Measurements from ENCODE around the gene UST.

The UST gene

DNA sequence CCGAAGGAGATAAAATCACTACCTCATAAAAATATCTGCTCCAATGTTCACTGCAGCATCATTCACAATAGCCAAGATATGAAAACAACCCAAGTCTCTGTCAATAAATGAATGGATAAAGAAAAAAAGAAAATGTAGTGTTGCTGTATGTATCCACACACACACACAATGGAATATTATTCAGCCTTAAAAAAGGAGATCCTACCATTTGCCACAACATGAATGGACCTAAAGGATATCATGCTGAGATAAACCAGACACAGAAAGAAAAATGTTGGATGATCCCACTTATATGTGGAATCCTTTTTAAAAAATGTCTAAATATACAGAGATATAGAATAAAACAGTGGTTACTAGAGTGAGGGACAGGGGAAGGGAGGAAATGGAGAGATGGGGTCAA lies 378.5 kb downstream of the UST start:
- H3K27ac ChIP-seq = no peak overlapping the region
- TF ChIP-seq, protein P1, sequence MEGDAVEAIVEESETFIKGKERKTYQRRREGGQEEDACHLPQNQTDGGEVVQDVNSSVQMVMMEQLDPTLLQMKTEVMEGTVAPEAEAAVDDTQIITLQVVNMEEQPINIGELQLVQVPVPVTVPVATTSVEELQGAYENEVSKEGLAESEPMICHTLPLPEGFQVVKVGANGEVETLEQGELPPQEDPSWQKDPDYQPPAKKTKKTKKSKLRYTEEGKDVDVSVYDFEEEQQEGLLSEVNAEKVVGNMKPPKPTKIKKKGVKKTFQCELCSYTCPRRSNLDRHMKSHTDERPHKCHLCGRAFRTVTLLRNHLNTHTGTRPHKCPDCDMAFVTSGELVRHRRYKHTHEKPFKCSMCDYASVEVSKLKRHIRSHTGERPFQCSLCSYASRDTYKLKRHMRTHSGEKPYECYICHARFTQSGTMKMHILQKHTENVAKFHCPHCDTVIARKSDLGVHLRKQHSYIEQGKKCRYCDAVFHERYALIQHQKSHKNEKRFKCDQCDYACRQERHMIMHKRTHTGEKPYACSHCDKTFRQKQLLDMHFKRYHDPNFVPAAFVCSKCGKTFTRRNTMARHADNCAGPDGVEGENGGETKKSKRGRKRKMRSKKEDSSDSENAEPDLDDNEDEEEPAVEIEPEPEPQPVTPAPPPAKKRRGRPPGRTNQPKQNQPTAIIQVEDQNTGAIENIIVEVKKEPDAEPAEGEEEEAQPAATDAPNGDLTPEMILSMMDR (conservative IDR thresholded peaks at IDR 0.05) = no peak
- TF ChIP-seq ZFX (IDR thresholded peaks at IDR 0.05) = no peak

Measured in C4-2B (cell line).